ACC112 (cell line): Measurements from ENCODE around the gene CSF1.

Experiments
- H2AFZ ChIP-seq: fragments of 200-600 bp; sonication (generic); one replicate; pipeline ENCODE4 v1.6.0; 2017; ENCODE audit warnings: antibody characterized with exemption, low read length; ENCODE audit not compliant: unreplicated experiment
- H3K27ac ChIP-seq: fragments of 200-600 bp; sonication (generic); 2 replicates; pipeline ENCODE4 v1.5.1; 2014; ENCODE audit warnings: low read depth, mild to moderate bottlenecking, antibody characterized with exemption, low read length, moderate library complexity
- H3K27me3 ChIP-seq: fragments of 200-600 bp; sonication (generic); 2 replicates; pipeline ENCODE4 v1.6.1; 2014; ENCODE audit warnings: mild to moderate bottlenecking, antibody characterized with exemption, low read length, moderate library complexity, mixed read lengths; ENCODE audit not compliant: insufficient read depth
- H3K36me3 ChIP-seq: fragments of 200-600 bp; sonication (generic); 2 replicates; pipeline ENCODE4 v1.6.1; 2016; ENCODE audit warnings: mild to moderate bottlenecking, antibody characterized with exemption, low read length, moderate library complexity, mixed read lengths; ENCODE audit not compliant: insufficient read depth
- H3K4me1 ChIP-seq: fragments of 200-600 bp; sonication (generic); one replicate; pipeline ENCODE4 v1.6.1; 2016; ENCODE audit warnings: low read length, mixed read lengths; ENCODE audit not compliant: insufficient read depth, unreplicated experiment, control insufficient read depth
- H3K4me3 ChIP-seq: fragments of 200-600 bp; sonication (generic); 2 replicates; pipeline ENCODE4 v1.5.1; 2014; ENCODE audit warnings: mild to moderate bottlenecking, low read depth, low read length
- H3K79me2 ChIP-seq: fragments of 200-600 bp; sonication (generic); one replicate; pipeline ENCODE4 v1.6.0; 2016; ENCODE audit warnings: low read length; ENCODE audit not compliant: control insufficient read depth, unreplicated experiment, insufficient read depth

Gene CSF1

GRCh38 chr1:109893532-109894171 is 17.0 kb upstream of the CSF1 start:
- Histone ChIP-seq H3K79me2 (no peaks in the 10 kb centered on the region), H3K27ac (no peak overlapping the region), H2AFZ (no peak overlapping the region), H3K4me3 (no peak overlapping the region), H3K4me1 (peaks cover 27% of the 10 kb centered on the region), H3K27me3 (no peaks in the 10 kb centered on the region), H3K36me3 (no peaks in the 10 kb centered on the region)

DNA sequence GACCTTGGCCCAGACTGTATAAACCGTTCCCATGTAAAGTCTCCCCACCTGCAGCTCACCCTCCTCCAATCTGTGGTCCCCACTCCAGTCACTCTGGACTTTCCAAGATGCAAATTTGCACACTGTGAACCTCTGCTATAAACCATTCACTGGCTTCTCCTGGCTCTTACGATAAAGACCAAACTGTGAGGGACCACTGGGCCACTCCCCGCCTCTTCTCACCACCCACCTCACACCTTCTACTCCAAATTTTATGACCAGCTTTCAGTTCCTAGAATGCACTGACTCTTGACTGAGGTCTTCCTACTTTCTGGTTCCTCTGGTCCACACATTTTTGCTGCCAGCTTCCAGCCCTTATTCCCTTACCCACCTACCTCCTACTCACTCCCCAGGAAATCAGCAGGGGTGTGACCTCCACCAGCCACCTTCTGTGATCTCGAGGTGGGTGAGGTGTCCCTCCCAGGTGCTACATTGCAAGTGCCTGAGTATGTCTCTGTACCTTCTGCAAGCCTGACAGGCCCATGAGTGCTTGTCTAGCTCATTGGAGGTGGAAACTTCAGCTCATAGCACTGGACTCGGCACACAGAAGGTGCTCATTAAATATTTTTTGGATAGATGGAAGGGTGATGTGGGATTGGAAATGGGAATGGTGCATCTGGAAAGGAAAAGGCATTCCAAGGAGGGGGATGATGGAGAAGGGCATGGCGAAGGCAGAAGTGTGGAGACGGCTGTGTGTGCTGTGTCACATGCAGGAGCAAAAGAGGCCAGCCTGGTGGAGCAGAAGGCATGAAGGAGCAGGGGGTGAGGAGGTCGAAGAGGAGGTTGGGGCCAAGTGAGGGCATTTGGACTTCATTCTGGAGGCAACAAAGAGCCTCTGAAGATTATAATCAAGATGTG is 15.6 kb upstream of the CSF1 start:
- H3K4me3 ChIP-seq: no peak overlapping the region
- no peaks in the 10 kb centered on the region for H3K36me3 ChIP-seq
- H3K79me2 ChIP-seq: no peaks in the 10 kb centered on the region
- H3K4me1 ChIP-seq: peaks cover 27% of the 10 kb centered on the region
- H2AFZ ChIP-seq: no peak overlapping the region
- no peaks in the 10 kb centered on the region for H3K27me3 ChIP-seq
- no peak overlapping the region for H3K27ac ChIP-seq

GRCh38 chr1:109895720-109896504 is 14.7 kb upstream of the CSF1 start:
- Histone ChIP-seq H3K36me3 (no peaks in the 10 kb centered on the region), H3K4me1 (peaks cover 34% of the 10 kb centered on the region), H2AFZ (peak overlapping the region; percentile 3), H3K27me3 (no peaks in the 10 kb centered on the region), H3K27ac (peak overlapping the region; percentile 8; the same call in 1 of the 2 replicates), H3K79me2 (no peaks in the 10 kb centered on the region), H3K4me3 (peak overlapping the region; percentile 20; the same call in 1 of the 2 replicates)

DNA sequence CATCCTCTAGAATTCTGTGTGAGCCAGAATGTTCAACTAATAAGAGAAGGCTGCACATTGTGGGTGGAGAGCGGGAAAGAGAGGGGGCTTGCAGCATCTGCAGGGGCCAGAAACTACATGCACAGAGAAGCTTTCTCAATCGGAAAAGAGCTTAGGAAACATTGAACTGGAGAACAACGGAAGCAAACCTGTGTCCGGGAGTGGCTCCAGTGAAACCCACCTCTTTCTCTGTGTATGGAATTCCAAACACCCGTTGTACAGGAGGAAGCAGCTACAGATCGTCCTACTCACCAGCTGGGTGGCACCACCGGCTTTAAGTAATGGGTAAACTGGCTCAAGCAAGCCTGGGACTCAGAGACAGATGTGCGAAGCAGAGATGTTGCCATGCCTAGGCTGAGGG is 14.0 kb upstream of the CSF1 start:
- H3K4me3 ChIP-seq: no peak overlapping the region
- peaks cover 34% of the 10 kb centered on the region for H3K4me1 ChIP-seq
- no peaks in the 10 kb centered on the region for H3K36me3 ChIP-seq
- no peaks in the 10 kb centered on the region for H3K27me3 ChIP-seq
- no peak overlapping the region for H2AFZ ChIP-seq
- H3K27ac ChIP-seq: no peak overlapping the region
- no peaks in the 10 kb centered on the region for H3K79me2 ChIP-seq

- Histone ChIP-seq H3K4me1 (peaks cover 29% of the 10 kb centered on the region), H3K4me3 (no peak overlapping the region), H2AFZ (no peak overlapping the region), H3K27me3 (no peaks in the 10 kb centered on the region), H3K27ac (no peak overlapping the region), H3K36me3 (no peaks in the 10 kb centered on the region), H3K79me2 (no peaks in the 10 kb centered on the region)
These were observed 13.2 kb upstream of the CSF1 start for GRCh38 chr1:109897259-109897955.

- no peaks in the 10 kb centered on the region for H3K36me3 ChIP-seq
- no peaks in the 10 kb centered on the region for H3K79me2 ChIP-seq
- H3K4me3 ChIP-seq: no peak overlapping the region
- H3K27ac ChIP-seq: no peak overlapping the region
- H3K4me1 ChIP-seq: peaks cover 23% of the 10 kb centered on the region
- H2AFZ ChIP-seq: no peak overlapping the region
- no peaks in the 10 kb centered on the region for H3K27me3 ChIP-seq
These were observed 11.8 kb upstream of the CSF1 start for GRCh38 chr1:109898842-109899241.

DNA sequence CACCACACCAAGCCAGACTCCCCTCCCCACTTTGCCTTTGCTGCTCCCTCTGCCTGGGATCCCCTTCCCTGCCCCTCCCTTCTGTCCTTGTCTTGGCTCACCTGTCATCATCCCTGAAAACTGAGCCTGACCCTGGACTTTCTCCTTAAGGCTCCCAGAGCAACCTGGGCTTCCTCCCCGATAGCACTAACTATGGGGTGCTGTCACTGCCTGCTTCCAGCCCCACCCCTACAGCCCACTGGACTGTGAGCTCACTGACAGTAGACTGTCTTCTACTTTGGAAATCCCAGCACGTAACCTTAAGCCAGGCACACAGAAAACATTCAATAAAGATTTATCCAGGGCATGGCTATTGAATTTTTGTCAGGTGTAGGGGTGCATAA is 9.5 kb upstream of the CSF1 start:
- H3K36me3 ChIP-seq: no peaks in the 10 kb centered on the region
- H3K79me2 ChIP-seq: no peaks in the 10 kb centered on the region
- H3K27ac ChIP-seq: no peak overlapping the region
- peaks cover 11% of the 10 kb centered on the region for H3K4me1 ChIP-seq
- H3K27me3 ChIP-seq: no peaks in the 10 kb centered on the region
- no peak overlapping the region for H2AFZ ChIP-seq
- no peak overlapping the region for H3K4me3 ChIP-seq

- Histone ChIP-seq H2AFZ (no peak overlapping the region), H3K79me2 (no peaks in the 10 kb centered on the region), H3K27ac (no peak overlapping the region), H3K27me3 (no peaks in the 10 kb centered on the region), H3K36me3 (no peaks in the 10 kb centered on the region), H3K4me3 (no peak overlapping the region), H3K4me1 (peaks cover 8% of the 10 kb centered on the region)
These were observed 9.0 kb upstream of the CSF1 start for GRCh38 chr1:109901524-109902145.

- Histone ChIP-seq H3K27ac (no peak overlapping the region), H3K27me3 (no peaks in the 10 kb centered on the region), H2AFZ (no peak overlapping the region), H3K4me3 (no peak overlapping the region), H3K36me3 (no peaks in the 10 kb centered on the region), H3K4me1 (peaks cover 8% of the 10 kb centered on the region), H3K79me2 (no peaks in the 10 kb centered on the region)
These were observed 8.3 kb upstream of the CSF1 start for GRCh38 chr1:109902204-109902985.
